ENCODE measurements around the gene LGALS1.

Gene LGALS1

GRCh38 chr22:37674951-37675929 lies at the start of gene LGALS1:
Gene LGALS1, plus strand, starts transcription at chr22:37675636. Its CDS starts 67 bp downstream, at chr22:37675703.
- no peak for DNase-seq (ENCODE audit: low read depth)

- no peak for DNase-seq (ENCODE audit: low read depth)
Measured at GRCh38 chr22:37625737-37626136, 49.7 kb upstream of the LGALS1 start.

- no peak for DNase-seq (ENCODE audit: low read depth)
Measured at GRCh38 chr22:37626144-37626543, 49.3 kb upstream of the LGALS1 start.

GRCh38 chr22:37626556-37627075 lies 48.8 kb upstream of the LGALS1 start:
- DNase-seq (ENCODE audit: low read depth) = no peak

GRCh38 chr22:37627121-37627520 lies 48.3 kb upstream of the LGALS1 start:
- DNase-seq (ENCODE audit: low read depth) = no peak

GRCh38 chr22:37627545-37627944 lies 47.9 kb upstream of the LGALS1 start:
- DNase-seq (ENCODE audit: low read depth) = no peak

- DNase-seq (ENCODE audit: low read depth) = no peak
Measured at GRCh38 chr22:37628830-37629229, 46.6 kb upstream of the LGALS1 start.

- no peak for DNase-seq (ENCODE audit: low read depth)
Measured at GRCh38 chr22:37629928-37630327, 45.5 kb upstream of the LGALS1 start.

- no peak for DNase-seq (ENCODE audit: low read depth)
Measured at GRCh38 chr22:37630839-37631435, 44.5 kb upstream of the LGALS1 start.

- no peak for DNase-seq (ENCODE audit: low read depth)
Measured at GRCh38 chr22:37631448-37632173, 43.8 kb upstream of the LGALS1 start.

- no peak for DNase-seq (ENCODE audit: low read depth)
Measured at GRCh38 chr22:37632174-37633088, 43.0 kb upstream of the LGALS1 start.

- DNase-seq (ENCODE audit: low read depth) = no peak
Measured at GRCh38 chr22:37633089-37633624, 42.3 kb upstream of the LGALS1 start.

- DNase-seq (ENCODE audit: low read depth) = no peak
Measured at GRCh38 chr22:37633625-37634416, 41.6 kb upstream of the LGALS1 start.

- DNase-seq (ENCODE audit: low read depth) = no peak
Measured at GRCh38 chr22:37634417-37634924, 41.0 kb upstream of the LGALS1 start.

- no peak for DNase-seq (ENCODE audit: low read depth)
Measured at GRCh38 chr22:37635157-37635556, 40.3 kb upstream of the LGALS1 start.

GRCh38 chr22:37636186-37636948 lies 39.1 kb upstream of the LGALS1 start:
- no peak for DNase-seq (ENCODE audit: low read depth)

GRCh38 chr22:37636949-37637273 lies 38.5 kb upstream of the LGALS1 start:
- no peak for DNase-seq (ENCODE audit: low read depth)

- no peak for DNase-seq (ENCODE audit: low read depth)
Measured at GRCh38 chr22:37638391-37639069, 36.9 kb upstream of the LGALS1 start.

Data from stimulated activated CD8-positive, alpha-beta memory T cell treated with anti-CD3 and anti-CD28 coated beads, Interleukin-7, amount 100 ng/mL, for 24 hours (primary cell).